ENCODE measurements around the gene ANAPC1.

GRCh38 chr2:111924617-111925107 lies 40.7 kb upstream of the ANAPC1 start:
- TF ChIP-seq CTCF (conservative IDR thresholded peaks at IDR 0.05 in 1 of 2, IDR thresholded peaks at IDR 0.05 in 1 of 2; ENCODE audit: extremely low read depth in 1 of 2, insufficient read depth in 1 of 2, low read depth in 1 of 2, low read length in 2 of 2) (no peak), EZH2 (IDR thresholded peaks at IDR 0.05; ENCODE audit: borderline replicate concordance, low read length) (no peak)
